ENCODE data around the gene GABBR2.

GABBR2 gene

GRCh38 chr9:98378794-98379193 is 329.9 kb downstream of the GABBR2 start:
- H3K4me3 ChIP-seq (ENCODE audit: low read depth, low read length): no peak overlapping the region
- TF ChIP-seq, protein P1, sequence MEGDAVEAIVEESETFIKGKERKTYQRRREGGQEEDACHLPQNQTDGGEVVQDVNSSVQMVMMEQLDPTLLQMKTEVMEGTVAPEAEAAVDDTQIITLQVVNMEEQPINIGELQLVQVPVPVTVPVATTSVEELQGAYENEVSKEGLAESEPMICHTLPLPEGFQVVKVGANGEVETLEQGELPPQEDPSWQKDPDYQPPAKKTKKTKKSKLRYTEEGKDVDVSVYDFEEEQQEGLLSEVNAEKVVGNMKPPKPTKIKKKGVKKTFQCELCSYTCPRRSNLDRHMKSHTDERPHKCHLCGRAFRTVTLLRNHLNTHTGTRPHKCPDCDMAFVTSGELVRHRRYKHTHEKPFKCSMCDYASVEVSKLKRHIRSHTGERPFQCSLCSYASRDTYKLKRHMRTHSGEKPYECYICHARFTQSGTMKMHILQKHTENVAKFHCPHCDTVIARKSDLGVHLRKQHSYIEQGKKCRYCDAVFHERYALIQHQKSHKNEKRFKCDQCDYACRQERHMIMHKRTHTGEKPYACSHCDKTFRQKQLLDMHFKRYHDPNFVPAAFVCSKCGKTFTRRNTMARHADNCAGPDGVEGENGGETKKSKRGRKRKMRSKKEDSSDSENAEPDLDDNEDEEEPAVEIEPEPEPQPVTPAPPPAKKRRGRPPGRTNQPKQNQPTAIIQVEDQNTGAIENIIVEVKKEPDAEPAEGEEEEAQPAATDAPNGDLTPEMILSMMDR (IDR thresholded peaks at IDR 0.05; ENCODE audit: low read depth, low read length): no peak

DNA sequence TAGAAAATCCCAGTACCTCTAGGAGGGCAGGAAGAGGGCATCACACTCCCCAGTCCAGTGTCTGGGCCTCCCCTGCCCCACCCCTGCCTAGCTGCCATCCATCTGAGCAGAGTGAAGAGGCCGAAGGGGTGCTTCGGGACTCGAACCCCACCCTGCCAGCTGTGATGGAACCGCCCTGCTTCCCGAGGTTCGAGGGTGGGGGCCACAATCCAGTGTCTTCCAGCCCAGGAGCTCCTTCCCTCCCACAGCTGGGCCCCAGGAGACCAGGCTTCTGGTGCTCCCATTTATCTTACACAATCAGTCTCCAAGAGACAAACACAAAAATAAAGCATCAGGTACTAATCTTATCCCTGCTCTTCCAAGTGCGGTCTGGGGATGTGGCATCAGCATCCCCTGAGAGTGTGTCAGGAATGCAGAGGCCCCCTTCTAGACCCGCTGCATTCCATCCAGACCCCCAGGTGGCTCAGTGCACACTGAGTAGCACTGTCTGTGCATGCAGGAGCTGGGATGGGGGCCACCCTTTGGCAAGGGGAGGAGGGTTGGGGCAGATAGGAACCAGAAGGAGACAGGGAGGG is 330.4 kb downstream of the GABBR2 start:
- TF ChIP-seq, protein P1 (IDR thresholded peaks at IDR 0.05; ENCODE audit: low read depth, low read length): no peak
- H3K4me3 ChIP-seq (ENCODE audit: low read depth, low read length): no peak overlapping the region

- no peak overlapping the region for H3K4me3 ChIP-seq (ENCODE audit: low read depth, low read length)
- TF ChIP-seq, protein P1 (IDR thresholded peaks at IDR 0.05; ENCODE audit: low read depth, low read length): no peak
Measured at GRCh38 chr9:98375138-98375726, 333.5 kb downstream of the GABBR2 start.

- TF ChIP-seq, protein P1 (IDR thresholded peaks at IDR 0.05; ENCODE audit: low read depth, low read length): no peak
- no peak overlapping the region for H3K4me3 ChIP-seq (ENCODE audit: low read depth, low read length)
Measured at GRCh38 chr9:98374385-98375051, 334.2 kb downstream of the GABBR2 start.

GRCh38 chr9:98373609-98374008 is 335.1 kb downstream of the GABBR2 start:
- TF ChIP-seq, protein P1 (IDR thresholded peaks at IDR 0.05; ENCODE audit: low read depth, low read length): no peak
- H3K4me3 ChIP-seq (ENCODE audit: low read depth, low read length): no peak overlapping the region

GRCh38 chr9:98372077-98372836 is 336.5 kb downstream of the GABBR2 start:
- H3K4me3 ChIP-seq (ENCODE audit: low read depth, low read length): no peak overlapping the region
- TF ChIP-seq, protein P1 (IDR thresholded peaks at IDR 0.05; ENCODE audit: low read depth, low read length): no peak

- no peak overlapping the region for H3K4me3 ChIP-seq (ENCODE audit: low read depth, low read length)
- TF ChIP-seq, protein P1 (IDR thresholded peaks at IDR 0.05; ENCODE audit: low read depth, low read length): no peak
Measured at GRCh38 chr9:98370976-98371315, 337.8 kb downstream of the GABBR2 start.
